HG02884 (cell line): ENCODE results near the gene GYPB.
"Not testable (repeated sequence)": the region's sequence is repeated elsewhere in the genome, so short reads cannot be mapped to it uniquely, and the experiment has no call there.

Experiments used
- ATAC-seq: cut with Tn5 transposase; IDR thresholded peaks from one replicate; pipeline ENCODE4 v1.9.1; 2021; ENCODE audit warnings: mild to moderate bottlenecking, moderate library complexity; ENCODE audit not compliant: unreplicated experiment

The GYPB gene

DNA sequence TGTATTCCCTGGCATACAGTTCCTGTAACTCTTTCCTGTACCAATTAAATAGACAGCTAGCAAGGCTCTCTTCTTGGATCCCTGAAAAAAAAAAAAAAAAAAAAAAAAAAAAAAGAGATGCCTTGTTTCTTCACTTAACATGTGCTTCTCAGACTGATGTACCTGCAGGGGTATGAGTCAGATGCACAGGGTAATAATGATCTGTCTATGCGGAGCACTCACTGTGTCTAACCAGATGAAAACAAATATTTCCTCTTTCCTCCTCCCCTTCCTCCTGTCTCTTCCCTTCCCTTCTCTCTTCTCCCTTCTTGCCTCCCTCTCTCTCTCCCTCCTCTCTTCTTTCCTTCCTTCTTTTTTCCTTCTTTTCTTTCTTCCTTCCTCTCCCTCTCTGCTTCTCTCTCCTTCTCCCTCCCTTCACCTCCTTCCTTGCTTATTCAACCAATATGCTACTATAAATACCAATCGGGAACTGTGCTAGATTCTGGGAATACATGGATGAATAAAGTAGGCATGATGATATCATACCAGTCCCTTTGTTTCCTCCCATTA, 3.0 kb downstream of the GYPB start:
- not testable (repeated sequence) for ATAC-seq

DNA sequence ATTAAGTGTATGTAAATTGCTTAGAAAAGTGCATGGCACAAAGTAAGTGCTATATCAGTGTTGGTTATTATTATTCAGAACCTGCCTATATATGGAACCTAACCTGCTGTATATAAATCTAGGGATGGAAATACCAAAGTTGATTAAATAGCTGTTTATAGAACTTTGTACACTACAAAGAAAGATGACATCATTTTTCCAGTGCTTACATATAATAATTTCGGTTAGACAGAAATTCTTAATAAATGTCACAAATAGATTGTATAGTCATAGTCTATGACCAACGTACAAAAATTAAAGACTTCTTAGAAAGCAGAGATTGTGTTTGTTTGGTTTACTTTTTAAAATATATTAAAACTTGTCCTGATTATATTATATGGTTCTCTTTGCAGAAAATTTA, 4.4 kb downstream of the GYPB start:
- ATAC-seq: no peak

DNA sequence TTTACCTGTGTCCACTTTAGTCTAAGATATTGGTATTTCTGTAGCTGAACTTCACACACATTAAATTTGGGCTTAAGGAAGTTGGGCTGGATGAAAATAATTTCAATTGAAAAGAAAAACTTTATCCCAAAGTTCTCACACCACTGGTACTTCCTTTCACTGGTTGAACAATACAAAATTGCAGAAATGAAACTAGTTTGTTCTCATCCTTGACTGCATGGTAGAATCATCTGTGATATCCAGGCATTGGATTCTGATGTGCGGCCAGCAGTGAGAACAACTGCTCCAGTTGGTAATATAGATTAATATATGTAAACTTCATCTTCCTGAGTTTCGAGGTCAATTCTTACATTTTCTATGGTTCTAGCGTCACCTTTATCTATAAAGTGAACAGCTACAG, 10.6 kb downstream of the GYPB start:
- not testable (repeated sequence) for ATAC-seq

DNA sequence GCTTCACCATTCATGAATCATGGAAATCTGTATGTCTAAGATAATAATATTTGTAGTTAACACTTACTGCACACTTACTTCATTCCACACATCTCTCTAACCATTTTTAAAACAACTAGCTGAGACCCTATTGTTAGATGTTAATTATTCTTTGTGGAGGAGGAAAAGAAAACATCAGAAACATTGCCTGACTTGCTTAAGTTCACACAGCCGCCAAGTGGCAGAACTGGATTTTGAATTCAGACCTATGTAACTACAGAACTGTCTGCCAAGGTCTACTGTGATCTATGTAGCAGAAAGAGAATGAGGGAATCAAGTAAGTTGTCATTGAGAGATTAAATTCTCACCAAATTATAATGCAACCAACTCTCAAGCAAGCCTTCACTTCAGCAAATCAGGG, 11.2 kb downstream of the GYPB start:
- ATAC-seq: not testable (repeated sequence)

DNA sequence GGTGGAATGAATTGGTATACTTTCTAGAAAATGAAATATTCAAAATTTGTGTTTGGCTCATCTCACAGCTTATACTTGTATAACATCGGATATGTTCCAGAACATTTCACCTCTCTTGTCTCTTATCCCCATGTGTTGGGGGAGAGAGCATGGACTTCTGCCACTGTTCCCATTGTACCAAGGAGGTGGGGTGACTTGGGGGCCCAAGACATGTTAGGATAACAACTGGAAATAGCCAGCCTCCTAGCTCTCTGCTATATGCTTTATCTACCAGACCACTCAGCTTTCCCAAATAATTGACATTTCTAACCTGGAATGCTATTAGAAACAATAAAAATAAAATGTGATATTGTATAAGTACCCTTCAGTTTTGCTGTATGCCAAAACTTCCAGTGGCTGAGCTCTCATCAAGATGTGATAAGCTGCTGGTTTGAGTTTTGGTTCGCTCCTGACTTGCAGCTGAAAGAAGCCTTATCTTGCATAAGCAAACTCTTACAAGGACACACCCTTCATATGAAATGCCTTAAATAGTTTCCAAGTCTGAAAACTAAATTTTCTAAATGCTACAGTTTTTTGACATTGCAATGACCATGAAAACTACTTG, 12.9 kb downstream of the GYPB start:
- ATAC-seq: not testable (repeated sequence)

DNA sequence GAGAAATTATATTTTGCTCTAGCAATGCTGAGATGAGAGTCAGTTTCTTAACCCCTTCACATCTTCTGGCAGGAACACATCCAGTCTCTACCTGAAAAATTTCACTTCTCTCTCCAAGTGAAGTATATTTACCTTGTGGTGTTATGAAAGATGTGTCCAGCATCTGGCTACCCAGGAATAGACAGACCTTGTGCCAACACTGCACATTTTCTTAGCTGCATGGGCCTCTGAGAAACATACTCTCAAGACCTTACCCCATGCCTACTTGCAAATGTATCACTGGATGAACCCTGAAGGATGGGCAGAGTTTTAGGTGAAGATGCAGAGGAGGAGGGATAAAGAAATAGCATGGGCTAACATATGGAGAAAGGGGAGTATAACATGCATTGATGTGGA, 13.6 kb downstream of the GYPB start:
- not testable (repeated sequence) for ATAC-seq

DNA sequence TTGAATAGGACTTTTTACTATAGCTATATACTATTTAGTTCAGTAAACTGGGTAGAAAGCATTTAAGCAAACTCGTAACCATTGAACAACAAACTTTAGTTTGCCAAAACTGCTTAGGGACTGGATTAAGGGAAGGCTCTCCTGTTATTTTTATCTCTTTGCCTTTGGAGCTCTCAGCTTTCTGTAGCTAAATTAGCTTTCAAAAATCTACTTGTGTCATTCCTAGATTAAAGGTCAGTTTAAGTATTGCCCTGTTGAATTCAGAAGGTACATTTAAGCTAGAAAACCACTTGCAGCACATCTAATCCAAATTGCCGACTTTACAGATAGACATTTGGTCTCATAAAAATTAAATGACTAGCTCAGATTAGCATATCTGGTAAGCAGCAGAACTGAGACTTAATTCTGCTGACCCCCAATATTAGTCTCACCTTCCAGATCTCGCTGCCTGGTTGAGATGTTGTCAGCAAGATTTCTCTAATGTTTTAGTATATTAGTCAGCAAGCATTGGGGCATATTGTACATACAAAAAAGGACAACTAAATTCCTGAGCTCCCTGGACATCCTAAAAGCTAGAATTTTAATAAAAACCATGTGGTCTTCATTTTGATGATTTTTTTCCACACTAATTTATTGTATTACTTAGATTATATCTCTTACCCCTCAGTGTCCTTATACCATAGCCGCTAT, 14.2 kb downstream of the GYPB start:
- not testable (repeated sequence) for ATAC-seq

DNA sequence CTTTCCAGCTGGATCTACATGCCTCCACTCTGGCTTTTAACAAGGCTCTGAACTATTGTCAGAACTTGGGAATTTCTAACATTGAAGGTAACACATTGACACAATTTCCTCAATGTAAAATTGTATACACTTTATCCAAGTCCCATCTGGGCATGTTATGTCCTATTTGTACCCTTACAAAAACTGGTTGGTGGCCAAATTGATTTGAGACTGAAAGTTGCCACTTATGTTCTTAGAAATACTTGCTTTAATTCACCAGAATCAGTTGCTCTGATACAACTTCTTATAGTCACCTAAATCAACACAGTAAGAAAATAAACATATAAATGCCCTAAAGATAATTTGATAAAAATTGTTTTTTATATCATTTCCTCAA, 15.3 kb downstream of the GYPB start:
- ATAC-seq: not testable (repeated sequence)

DNA sequence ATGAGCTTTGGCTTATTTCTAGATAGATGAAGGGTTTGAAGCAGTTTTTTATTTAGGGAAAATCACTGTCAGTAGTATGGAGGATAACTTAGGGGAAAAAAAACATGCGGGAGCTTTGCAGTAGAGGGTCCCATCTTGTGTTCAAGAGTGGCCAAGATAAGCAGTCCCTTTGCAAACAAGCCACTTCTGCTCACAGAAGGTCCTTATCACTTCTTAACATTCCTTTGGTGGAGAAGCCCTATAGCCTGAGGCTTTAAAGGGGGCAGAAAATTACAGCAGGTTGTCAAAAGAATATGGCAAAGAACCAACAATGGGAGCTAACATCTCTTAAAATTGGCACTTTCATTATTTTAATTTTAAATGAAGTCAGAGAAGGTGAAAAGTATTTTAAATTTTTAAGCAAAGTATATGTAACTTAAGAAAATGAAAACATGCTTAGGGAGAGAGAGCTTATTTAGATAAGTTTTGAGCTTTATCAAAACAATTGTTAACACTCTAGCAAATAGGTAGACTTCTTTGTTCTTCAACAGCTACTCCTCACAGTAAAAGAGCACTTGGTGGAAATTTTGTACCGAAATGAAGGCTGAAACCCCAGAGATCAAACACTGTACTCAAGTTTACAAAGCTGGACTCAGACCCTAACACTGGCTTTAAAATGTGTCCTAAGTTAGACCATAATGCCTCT, 15.8 kb downstream of the GYPB start:
- not testable (repeated sequence) for ATAC-seq

DNA sequence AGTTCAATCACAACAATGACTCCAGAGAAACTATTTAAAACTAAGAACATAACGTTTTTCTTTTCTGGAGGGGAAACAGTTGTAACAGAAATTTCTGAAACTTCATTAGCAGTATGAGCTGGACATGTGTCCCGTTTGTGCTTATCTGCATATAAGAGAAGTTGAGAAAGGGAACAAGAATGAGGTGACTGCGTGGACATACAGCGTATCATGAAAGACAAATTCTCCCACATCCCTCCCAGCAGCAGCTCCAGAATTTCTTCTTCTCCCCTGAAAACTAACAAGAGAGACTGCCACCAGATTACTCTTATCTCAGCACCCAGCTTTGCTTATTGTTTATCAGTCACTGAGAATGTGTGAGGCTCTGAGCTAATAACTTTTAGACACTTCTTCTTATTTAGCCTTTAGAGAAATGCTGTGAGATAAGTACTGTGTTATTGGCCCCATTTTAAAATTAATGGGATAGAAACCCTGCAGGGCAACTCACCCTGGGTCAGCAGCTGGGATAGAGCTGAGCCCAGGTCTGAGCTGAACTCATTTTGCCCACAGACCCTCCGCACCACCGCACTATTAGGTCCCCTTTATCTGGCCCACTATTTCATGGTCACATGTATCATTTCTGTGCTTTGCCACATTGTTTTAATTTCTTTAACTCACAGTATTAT, 18.7 kb downstream of the GYPB start:
- not testable (repeated sequence) for ATAC-seq

DNA sequence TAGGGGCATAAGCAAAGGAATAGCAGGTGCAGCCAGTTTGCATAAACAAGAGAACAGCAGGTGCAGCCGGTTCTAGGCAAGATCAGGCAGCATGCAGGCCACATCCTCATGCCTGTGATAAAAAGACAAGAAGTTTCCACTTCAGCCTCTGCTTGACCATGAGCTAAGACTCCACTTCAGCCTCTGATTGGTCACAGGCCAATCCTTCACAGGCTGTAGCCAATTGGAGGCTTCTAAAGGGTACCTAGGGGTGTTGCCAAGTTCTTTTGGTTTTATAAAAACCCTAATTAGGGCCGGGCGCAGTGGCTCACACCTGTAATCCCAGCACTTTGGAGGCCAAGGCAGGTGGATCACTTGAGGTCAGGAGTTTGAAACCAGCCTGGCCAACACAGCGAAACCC, 23.0 kb downstream of the GYPB start:
- not testable (repeated sequence) for ATAC-seq

DNA sequence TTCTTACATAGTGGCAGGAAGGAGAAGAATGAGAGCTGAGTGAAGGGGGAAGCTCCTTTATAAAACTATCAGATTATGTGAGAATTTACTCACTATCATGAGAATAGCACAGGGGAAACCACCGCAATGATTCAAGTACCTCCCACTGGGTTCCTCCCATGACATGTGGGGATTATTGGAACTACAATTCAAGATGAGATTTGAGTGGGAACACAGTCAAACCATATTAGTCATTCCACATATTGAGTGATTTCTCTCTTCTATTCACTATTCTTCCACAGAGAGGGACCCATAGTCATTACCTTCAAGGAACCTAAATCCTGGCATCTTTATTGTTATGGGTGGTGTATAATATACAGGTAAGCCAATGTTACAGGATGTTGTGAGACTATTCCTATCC, 27.4 kb downstream of the GYPB start:
- not testable (repeated sequence) for ATAC-seq

DNA sequence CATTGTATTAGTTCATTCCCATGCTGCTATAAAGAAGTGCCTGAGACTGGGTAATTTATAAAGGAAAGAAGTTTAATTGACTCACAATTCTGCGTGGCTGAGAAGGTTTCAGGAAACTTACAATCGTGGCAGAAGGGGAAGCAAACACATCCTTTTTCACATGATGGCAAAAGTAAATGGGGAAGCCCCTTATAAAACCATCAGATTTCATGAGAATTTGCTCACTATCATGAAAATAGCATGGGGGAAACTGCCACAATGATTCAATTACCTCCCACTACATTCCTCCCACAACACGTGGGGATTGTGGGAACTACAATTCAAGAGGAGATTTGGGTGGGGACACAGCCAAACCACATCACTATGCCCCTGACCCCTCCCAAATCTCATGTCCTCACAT, 28.5 kb downstream of the GYPB start:
- not testable (repeated sequence) for ATAC-seq

DNA sequence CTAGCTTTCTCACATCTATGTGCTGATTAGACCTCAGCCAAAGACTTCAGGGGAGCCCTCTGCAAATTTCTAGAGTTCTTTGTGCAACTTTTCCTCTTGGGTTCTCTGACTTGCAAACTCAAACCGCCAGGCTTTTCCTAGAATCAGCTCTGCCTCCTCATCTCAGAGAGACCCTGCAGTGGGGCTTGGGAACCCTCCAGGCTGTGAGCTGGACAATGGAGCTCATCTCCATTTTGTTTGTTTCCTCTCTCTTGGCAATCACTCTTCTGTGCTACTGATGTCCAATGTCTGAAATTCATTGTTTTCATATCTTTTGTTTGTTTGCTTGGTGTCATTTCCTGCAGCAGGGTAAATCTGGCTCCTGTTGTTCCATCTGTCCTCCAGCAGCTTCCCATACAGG, 33.0 kb downstream of the GYPB start:
- no peak for ATAC-seq

DNA sequence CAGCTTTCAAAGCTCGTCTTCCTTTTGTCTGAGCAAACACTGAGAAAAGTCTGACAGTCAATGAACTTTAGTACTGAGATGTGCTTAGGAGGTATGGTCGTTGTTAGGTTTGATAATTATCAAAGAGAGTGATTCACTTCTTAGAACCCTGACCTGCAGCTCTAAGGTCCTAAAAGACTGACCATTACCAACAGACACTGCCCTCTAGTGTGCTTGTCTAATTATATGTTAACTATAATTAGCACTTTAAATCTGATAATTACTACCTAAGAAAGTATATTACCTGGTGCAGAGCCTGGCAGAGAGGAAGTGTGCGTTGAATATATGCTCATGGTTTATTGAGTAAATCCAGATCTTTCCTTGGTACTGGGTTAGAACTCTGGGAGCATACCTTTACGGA, 38.4 kb downstream of the GYPB start:
- not testable (repeated sequence) for ATAC-seq

DNA sequence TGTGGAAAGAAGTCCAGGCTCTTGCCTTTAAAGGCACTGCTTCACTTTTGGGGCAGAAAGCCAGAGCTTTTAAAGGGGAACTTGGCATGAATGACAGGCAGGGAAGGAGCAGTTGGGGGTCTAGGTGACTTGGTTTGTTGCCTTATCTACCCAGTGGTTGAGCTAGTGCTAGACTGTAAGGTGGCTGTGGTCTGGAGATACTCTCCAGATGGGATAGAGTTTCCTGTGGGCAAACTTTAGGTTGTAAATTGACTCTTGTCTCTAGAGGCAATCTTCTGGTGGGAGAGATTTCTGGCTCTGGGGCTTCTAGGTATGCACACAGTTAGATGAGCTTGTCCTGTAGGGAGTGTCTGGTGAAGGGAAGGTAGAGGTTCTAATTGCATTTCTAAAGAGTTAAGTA, 43.7 kb downstream of the GYPB start:
- ATAC-seq: not testable (repeated sequence)

DNA sequence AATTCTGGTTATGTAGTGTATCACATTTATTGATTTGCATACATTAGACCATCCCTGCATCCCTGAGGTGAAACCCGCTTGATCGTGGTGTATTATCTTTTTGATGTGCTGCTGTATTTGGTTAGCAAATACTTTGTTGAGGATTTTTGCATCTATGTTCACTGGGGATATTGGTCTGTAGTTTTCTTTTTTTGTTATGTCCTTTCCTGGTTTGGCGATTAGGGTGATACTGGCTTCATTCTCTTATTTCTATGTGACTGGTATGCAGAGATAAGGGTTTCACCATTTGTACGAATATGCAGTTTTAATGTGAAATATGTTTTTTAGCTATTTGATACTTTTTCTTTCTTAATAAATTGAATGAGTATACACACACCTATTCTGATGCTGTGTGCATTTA, 45.2 kb downstream of the GYPB start:
- ATAC-seq: not testable (repeated sequence)

DNA sequence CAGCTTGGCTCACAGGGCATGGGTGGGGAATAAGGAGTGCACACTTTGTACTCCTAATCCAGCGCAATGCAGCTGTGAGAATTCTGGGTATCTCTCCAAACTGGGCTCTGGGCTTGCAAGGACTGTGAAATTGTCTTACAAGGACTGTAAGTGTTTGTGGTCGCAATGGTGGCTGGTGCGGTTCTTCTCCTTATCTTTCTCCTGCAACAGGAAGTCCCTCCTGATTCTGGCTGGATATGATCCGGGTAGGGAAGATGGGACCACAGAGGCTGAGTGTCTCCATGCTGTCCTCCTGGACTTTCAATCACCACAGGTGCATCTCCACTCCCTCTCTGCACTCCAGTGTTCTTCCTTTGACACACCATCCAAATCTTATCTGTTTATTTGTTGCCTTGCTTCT, 58.1 kb downstream of the GYPB start:
- no peak for ATAC-seq

DNA sequence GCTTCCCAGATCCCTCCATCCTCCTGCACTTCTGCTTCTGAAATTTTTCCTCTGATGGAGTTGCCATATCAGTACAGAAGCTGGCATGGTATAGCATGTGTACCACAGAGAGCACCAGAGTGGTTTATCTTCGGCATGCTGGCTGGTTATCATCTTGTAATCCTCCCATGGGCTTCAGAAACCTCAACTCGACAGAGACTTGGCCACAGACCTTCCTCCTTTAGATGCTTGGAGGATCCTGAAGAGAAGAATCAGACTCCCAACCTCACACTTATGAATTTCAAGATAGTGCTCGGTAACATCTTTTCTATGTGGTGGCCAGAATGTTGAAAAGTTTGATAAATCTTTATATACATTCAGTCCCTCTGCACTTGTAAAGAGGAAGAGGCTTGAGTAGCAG, 63.9 kb downstream of the GYPB start:
- not testable (repeated sequence) for ATAC-seq

DNA sequence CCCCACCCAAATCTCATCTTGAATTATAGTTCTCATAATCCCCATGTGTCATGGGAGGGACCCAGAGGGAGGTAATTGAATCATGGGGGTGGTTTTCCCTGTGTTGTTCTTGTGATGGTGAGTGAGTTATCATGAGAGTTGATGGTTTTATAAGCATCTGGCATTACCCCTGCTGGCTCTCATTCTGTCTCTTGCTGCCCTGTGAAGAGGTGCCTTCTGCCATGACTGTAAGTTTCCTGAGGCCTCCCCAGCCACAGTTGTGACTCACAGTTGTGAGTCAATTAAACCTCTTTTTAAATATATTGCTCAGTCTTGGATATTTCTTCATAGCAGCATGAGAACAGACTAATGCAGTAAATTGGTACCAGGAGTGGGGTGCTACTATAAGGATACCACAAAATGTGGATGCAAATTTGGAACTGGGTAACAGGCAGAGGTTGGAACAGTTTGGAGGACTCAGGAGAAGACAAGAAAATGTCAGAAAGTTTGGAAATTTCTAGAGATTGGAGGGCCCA, 67.7 kb downstream of the GYPB start:
- ATAC-seq: not testable (repeated sequence)

DNA sequence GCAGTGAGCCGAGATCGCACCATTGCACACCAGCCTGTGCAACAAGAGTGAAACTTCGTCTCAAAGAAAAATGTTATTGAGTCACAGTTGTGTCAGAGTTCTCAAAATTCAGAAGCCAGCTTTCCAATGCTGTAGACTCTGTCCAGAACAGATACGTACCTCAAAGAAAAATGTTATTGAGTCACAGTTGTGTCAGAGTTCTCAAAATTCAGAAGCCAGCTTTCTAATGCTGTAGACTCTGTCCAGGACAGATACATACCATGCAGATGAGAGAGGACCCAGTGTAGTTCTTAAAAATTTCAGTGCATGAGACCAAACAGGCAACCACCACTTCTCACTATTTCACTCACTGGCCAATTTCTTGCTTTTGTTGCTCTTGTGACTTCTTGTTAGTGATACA, 68.2 kb downstream of the GYPB start:
- not testable (repeated sequence) for ATAC-seq
